A549 (cell line): ENCODE measurements around the gene VPS13D. TPM values are rescaled to one million over a fixed set of nuclear protein-coding genes. Genes with fewer than 3 reads are reported as not detected.

ENCODE experiments used
- ATAC-seq, 2 experiments: fragments of 200-7000 bp in 1 of 2; fragments of >200 bp in 1 of 2; cut with Nextera tagmentation in 1 of 2; cut with Tn5 transposase in 1 of 2; 3 replicates each; pipeline versions ENCODE4 v1.8.0 to v1.9.1; 2018 to 2020; ENCODE audit warnings: mild to moderate bottlenecking in 1 of 2, moderate library complexity in 1 of 2
- CTCF ChIA-PET: fragments of 300-600 bp; sonication (Branson Sonifier 250); formaldehyde crosslinking; extraction: SDS; loops from one replicate; lab custom pipeline; 2021; ENCODE audit warnings: antibody characterized with exemption, inconsistent platforms; lab: Yijun Ruan, JAX
- POLR2A ChIA-PET: fragments of 350-600 bp; formaldehyde crosslinking; extraction: SDS; loops from one replicate; lab custom pipeline; 2021; ENCODE audit warnings: antibody characterized with exemption, inconsistent platforms; lab: Yijun Ruan, JAX
- DNase-seq, 2 experiments: peaks; one replicate each; pipeline versions ENCODE4 v3.0.0 to v3.0.0-alpha.2; 2011 to 2016; ENCODE audit warnings: low read depth in 1 of 2, low spot score in 1 of 2
- FAIRE-seq: peaks from 2 replicates; lab custom pipeline; 2011; peaks lifted over from hg19 to GRCh38; lab: Jason Lieb, UNC
- H3K27ac ChIP-seq, 2 experiments: fragments of >200 bp; sonication (Bioruptor Twin); formaldehyde crosslinking; 3 replicates each; pipeline ENCODE4 v1.5.1; 2016 to 2017
- H3K4me1 ChIP-seq: fragments of >200 bp; sonication (Bioruptor Twin); formaldehyde crosslinking; 3 replicates; pipeline ENCODE4 v1.6.1; 2016
- H3K4me2 ChIP-seq: fragments of >200 bp; sonication (Bioruptor Twin); formaldehyde crosslinking; 3 replicates; pipeline ENCODE4 v1.6.1; 2016
- H3K4me3 ChIP-seq: fragments of >200 bp; sonication (Bioruptor Twin); formaldehyde crosslinking; 3 replicates; pipeline ENCODE4 v1.5.1; 2016
- H3K9me3 ChIP-seq: fragments of >200 bp; sonication (Bioruptor Twin); formaldehyde crosslinking; 3 replicates; pipeline ENCODE4 v1.6.1; 2016
- BHLHE40 ChIP-seq: IDR thresholded peaks from 2 replicates; pipeline ENCODE4 v1.6.1; 2012; ENCODE audit warnings: low read depth, low read length, inconsistent platforms
- CBX8 ChIP-seq: fragments of 200-600 bp; sonication (generic); IDR thresholded peaks from 2 replicates; pipeline ENCODE4 v1.6.1; 2016
- EHF ChIP-seq: fragments of 250-450 bp; sonication (Bioruptor Pico); IDR thresholded peaks from 2 replicates; pipeline ENCODE4 v1.5.0; 2020; ENCODE audit warnings: mild to moderate bottlenecking
- EHMT2 ChIP-seq: fragments of 200-600 bp; sonication (generic); IDR thresholded peaks from 2 replicates; pipeline ENCODE4 v1.6.1; 2016; ENCODE audit warnings: antibody characterized with exemption, low read depth, mild to moderate bottlenecking, moderate library complexity
- ESRRA ChIP-seq: fragments of 150-350 bp; IDR thresholded peaks from 2 replicates; pipeline ENCODE4 v1.6.1; 2014; ENCODE audit warnings: mild to moderate bottlenecking, low read length, borderline replicate concordance
- FOSB ChIP-seq: fragments of 250-450 bp; sonication (Bioruptor Pico); IDR thresholded peaks from 2 replicates; pipeline ENCODE4 v1.5.0; 2020; ENCODE audit warnings: mild to moderate bottlenecking, moderate library complexity
- FOSL2 ChIP-seq, 2 experiments: fragments of 450-650 bp in 1 of 2; fragments of >200 bp in 1 of 2; sonication (Bioruptor Twin) in 1 of 2; formaldehyde crosslinking; IDR thresholded peaks; 2 replicates each; pipeline versions ENCODE4 v1.5.0 to v1.6.1; 2016 to 2020; ENCODE audit warnings: mild to moderate bottlenecking in 1 of 2, moderate library complexity in 1 of 2
- FOXS1 ChIP-seq: fragments of 250-450 bp; sonication (Bioruptor Pico); IDR thresholded peaks from 2 replicates; pipeline ENCODE4 v1.5.0; 2020; ENCODE audit warnings: mild to moderate bottlenecking, moderate library complexity
- HDAC2 ChIP-seq: fragments of 200-600 bp; sonication (generic); IDR thresholded peaks from 2 replicates; pipeline ENCODE4 v1.6.1; 2016
- HOXA7 ChIP-seq: fragments of 250-450 bp; sonication (Bioruptor Pico); IDR thresholded peaks from 2 replicates; pipeline ENCODE4 v1.5.0; 2020; ENCODE audit warnings: mild to moderate bottlenecking, moderate library complexity
- HOXB5 ChIP-seq: fragments of 250-450 bp; sonication (Bioruptor Pico); IDR thresholded peaks from 2 replicates; pipeline ENCODE4 v1.5.0; 2020; ENCODE audit warnings: mild to moderate bottlenecking, moderate library complexity
- JUNB ChIP-seq: fragments of >200 bp; sonication (Bioruptor Twin); formaldehyde crosslinking; IDR thresholded peaks from 2 replicates; pipeline ENCODE4 v1.6.1; 2016
- MAZ ChIP-seq: fragments of 150-350 bp; IDR thresholded peaks from 2 replicates; pipeline ENCODE4 v1.6.1; 2014; ENCODE audit warnings: antibody characterized with exemption, low read depth, low read length, borderline replicate concordance
- MYC ChIP-seq: IDR thresholded peaks from 2 replicates; pipeline ENCODE4 v1.6.1; 2012; ENCODE audit warnings: mild to moderate bottlenecking, inconsistent platforms, low read length, improper control_type of control experiment, borderline replicate concordance
- NR3C1 ChIP-seq: fragments of >200 bp; sonication (Bioruptor Twin); formaldehyde crosslinking; IDR thresholded peaks from 3 replicates; pipeline ENCODE4 v1.6.1; 2017
- PHF8 ChIP-seq: fragments of 200-600 bp; sonication (generic); IDR thresholded peaks from 2 replicates; pipeline ENCODE4 v1.6.1; 2016; ENCODE audit warnings: low read depth, mild to moderate bottlenecking, antibody characterized with exemption, moderate library complexity, borderline replicate concordance
- RARB ChIP-seq: fragments of 250-450 bp; sonication (Bioruptor Pico); IDR thresholded peaks from 2 replicates; pipeline ENCODE4 v1.8.0; 2021; ENCODE audit warnings: mild to moderate bottlenecking, moderate library complexity
- TP53 ChIP-seq: fragments of 250-450 bp; sonication (Bioruptor Pico); IDR thresholded peaks from 2 replicates; pipeline ENCODE4 v1.5.0; 2021; ENCODE audit warnings: mild to moderate bottlenecking, moderate library complexity
- ZC3H11A ChIP-seq: fragments of 450-650 bp; IDR thresholded peaks from 2 replicates; pipeline ENCODE4 v1.6.1; 2014; ENCODE audit warnings: antibody characterized with exemption, mild to moderate bottlenecking
- WGBS: methylation state at CpG from one replicate; pipeline ENCODE4 v1.1.6; 2017; ENCODE audit errors: missing lambda C conversion rate; 5-methylcytosine and 5-hydroxymethylcytosine counted together
- polyA plus RNA-seq, 4 experiments: library from polyadenylated mRNA; depleted of rRNA in 3 of 4; stranded (reverse); fragments of >200 nt; fragmentation: RNase III in 1 of 4; extraction: RNeasy Plus Mini Kit Qiagen cat#74134 plus additional on column Dnase treatment in 1 of 4; gene quantifications; 2 replicates in 3 of 4; 3 replicates in 1 of 4; pipeline ENCODE4 v1.2.3, GENCODE V29; 2011 to 2017
- TF ChIP-seq, protein P1 (sequence below): fragments of 200-600 bp; sonication (generic); IDR thresholded peaks from 2 replicates; pipeline ENCODE4 v1.6.1; 2016; ENCODE audit warnings: antibody characterized with exemption, mild to moderate bottlenecking, moderate library complexity
- TF ChIP-seq, protein P2 (sequence below): IDR thresholded peaks from 2 replicates; pipeline ENCODE4 v1.6.1; 2012; ENCODE audit warnings: low read depth, borderline replicate concordance

Gene VPS13D
- polyA plus RNA-seq, 2 of the 4 experiments (the other 2 are of a cell fraction): 5.4 to 15.9 TPM

DNA sequence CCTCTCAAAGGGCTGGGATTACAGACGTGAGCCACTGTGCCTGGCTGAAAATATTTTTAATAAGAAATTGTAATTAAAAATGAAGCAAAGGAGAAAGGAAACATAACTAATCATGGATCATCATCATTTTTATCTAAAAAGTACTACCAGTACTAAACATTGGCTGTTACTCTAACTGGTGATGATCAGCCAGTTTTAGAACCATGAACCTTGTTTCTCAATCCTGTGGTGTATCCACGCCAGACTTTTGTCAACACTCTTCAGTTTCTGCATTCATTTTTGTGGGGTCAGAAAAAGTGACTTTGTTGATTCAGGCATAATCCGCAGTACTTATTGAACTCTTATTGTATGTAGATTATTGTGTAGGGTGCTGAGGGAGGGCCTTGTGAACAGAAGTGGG, 52.3 kb downstream of the VPS13D start (continued):
- TF ChIP-seq, protein P1, sequence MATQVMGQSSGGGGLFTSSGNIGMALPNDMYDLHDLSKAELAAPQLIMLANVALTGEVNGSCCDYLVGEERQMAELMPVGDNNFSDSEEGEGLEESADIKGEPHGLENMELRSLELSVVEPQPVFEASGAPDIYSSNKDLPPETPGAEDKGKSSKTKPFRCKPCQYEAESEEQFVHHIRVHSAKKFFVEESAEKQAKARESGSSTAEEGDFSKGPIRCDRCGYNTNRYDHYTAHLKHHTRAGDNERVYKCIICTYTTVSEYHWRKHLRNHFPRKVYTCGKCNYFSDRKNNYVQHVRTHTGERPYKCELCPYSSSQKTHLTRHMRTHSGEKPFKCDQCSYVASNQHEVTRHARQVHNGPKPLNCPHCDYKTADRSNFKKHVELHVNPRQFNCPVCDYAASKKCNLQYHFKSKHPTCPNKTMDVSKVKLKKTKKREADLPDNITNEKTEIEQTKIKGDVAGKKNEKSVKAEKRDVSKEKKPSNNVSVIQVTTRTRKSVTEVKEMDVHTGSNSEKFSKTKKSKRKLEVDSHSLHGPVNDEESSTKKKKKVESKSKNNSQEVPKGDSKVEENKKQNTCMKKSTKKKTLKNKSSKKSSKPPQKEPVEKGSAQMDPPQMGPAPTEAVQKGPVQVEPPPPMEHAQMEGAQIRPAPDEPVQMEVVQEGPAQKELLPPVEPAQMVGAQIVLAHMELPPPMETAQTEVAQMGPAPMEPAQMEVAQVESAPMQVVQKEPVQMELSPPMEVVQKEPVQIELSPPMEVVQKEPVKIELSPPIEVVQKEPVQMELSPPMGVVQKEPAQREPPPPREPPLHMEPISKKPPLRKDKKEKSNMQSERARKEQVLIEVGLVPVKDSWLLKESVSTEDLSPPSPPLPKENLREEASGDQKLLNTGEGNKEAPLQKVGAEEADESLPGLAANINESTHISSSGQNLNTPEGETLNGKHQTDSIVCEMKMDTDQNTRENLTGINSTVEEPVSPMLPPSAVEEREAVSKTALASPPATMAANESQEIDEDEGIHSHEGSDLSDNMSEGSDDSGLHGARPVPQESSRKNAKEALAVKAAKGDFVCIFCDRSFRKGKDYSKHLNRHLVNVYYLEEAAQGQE: no peak
- no peak for TF ChIP-seq FOSB

DNA sequence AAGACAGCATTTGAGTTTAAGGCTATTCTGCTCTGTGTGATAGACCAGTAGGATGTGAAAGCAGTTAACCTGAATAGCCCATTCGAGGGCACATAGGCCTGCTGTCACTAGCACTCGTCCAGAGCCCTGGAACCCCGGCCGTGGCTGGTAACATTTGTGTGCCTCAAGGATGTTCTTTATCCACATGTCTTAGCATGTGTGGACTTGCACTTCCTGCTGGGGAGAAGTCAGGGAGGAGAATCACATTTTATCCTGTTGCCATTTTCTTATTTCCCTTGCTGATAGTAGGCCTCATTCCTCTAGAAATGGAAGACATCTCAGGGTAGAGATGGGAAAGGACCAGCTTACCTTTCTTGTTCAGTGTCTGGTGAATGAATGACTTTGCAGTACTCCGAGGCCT, 54.7 kb downstream of the VPS13D start:
- FAIRE-seq (no peak), ATAC-seq (no peak), DNase-seq (no peak)
- Histone ChIP-seq H3K4me1 (no peaks in the 10 kb centered on the region), H3K27ac (no peak overlapping the region), H3K9me3 (no peaks in the 10 kb centered on the region), H3K4me2 (no peak overlapping the region), H3K4me3 (no peak overlapping the region)
- CTCF ChIA-PET: interaction anchor here (1.3 to 1.7 kb wide), 2 partner anchors 12 to 159 kb away, joined by 5 read pairs; no protein-coding TSS in a partner anchor
- TF ChIP-seq ESRRA: no peak
- TF ChIP-seq BHLHE40: no peak
- WGBS: 92% methylated on average over 5 of the region's 5 CpGs
- POLR2A ChIA-PET: no interaction called here

DNA sequence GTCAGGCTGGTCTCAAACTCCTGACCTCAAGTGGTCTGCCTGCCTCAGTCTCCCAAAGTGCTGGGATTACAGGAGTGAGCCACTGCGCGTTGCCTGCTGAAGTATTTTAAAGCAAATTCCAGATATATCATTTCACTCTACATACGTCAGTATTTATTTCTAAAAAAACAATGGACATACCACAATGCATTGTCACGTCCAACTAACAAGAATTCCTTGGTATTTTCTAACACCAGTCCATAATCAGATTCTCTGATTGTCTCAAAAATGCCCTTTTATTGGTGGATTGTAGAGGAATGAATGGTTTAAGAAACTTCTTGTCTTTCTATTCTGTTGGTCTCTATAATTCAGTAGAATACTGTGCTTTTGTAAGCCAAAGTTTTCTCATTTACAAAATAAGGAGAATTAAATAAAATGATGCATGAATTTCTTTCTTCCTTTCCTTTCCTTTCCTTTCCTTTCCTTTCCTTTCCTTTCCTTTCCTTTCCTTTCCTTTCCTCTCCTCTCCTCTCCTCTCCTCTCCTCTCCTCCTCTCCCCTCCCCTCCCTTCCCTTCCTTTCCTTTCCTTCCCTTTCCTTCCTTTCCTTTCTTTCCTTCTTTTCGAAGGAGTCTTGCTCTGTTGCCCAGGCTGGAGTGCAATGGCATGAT, 55.8 kb downstream of the VPS13D start:
- 88% methylated on average over 5 of the region's 5 CpGs for WGBS
- no peak for FAIRE-seq
- Histone ChIP-seq H3K4me2 (no peak overlapping the region), H3K4me1 (no peaks in the 10 kb centered on the region), H3K27ac (no peak overlapping the region), H3K4me3 (no peak overlapping the region), H3K9me3 (no peaks in the 10 kb centered on the region)
- CTCF ChIA-PET: no interaction called here
- no peak for DNase-seq
- POLR2A ChIA-PET: no interaction called here
- ATAC-seq: no peak
- TF ChIP-seq CBX8: no peak
- no peak for TF ChIP-seq HDAC2
- TF ChIP-seq NR3C1: no peak

- Histone ChIP-seq H3K4me2 (no peak overlapping the region), H3K9me3 (no peaks in the 10 kb centered on the region), H3K27ac (no peak overlapping the region)
- no peak for ATAC-seq
- WGBS: 80% methylated on average over 3 of the region's 3 CpGs
- TF ChIP-seq RARB (CRISPR knock-in tag) (no peak), EHF (CRISPR knock-in tag) (no peak), FOSL2 (IDR thresholded peaks at IDR 0.05) (no peak), FOSL2 (CRISPR knock-in tag; IDR thresholded peaks at IDR 0.05) (no peak)
- TF ChIP-seq, all 56 proteins: peak for 0
- CTCF ChIA-PET: interaction anchor here (1.7 to 2.8 kb wide), 2 partner anchors 9 to 12 kb away, joined by 4 to 11 read pairs; no protein-coding TSS in a partner anchor
- DNase-seq (no peak), FAIRE-seq (no peak)
- POLR2A ChIA-PET: no interaction called here
- no peaks in the 10 kb centered on the region for H3K4me1 ChIP-seq
- H3K4me3 ChIP-seq: no peak overlapping the region
These were observed 58.0 kb downstream of the VPS13D start for GRCh38 chr1:12287869-12288268.

DNA sequence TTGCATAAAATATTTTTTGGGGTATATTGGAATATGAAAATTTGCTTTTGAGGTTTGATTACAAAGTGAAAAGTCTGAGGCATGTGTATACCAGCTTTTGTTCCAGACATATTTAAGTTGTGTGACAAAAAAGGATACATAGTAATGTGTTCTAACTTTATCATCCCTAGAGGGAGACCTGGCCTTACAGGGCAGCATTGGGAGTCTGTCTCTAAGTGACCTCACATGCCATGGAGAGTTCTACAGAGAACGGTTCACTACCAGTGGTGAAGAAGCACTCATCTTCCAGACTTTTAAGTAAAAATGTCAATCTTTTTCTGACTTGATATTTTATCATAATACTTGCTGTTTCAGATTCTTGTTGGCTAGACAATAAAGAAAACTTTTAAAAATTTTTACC, 61.0 kb downstream of the VPS13D start:
- no peak overlapping the region for H3K27ac ChIP-seq
- H3K9me3 ChIP-seq: no peaks in the 10 kb centered on the region
- 90% methylated on average over 1 of the region's 1 CpG for WGBS
- ChIA-PET CTCF (interaction anchor here (1.1 to 2.0 kb wide), 3 partner anchors 10 to 489 kb away, joined by 3 to 7 read pairs (median 3); no protein-coding TSS in a partner anchor), POLR2A (no interaction called here)
- H3K4me1 ChIP-seq: no peaks in the 10 kb centered on the region
- no peak overlapping the region for H3K4me2 ChIP-seq
- FAIRE-seq: no peak
- no peak overlapping the region for H3K4me3 ChIP-seq
- DNase-seq: no peak
- no peak for ATAC-seq
- TF ChIP-seq PHF8: no peak
- TF ChIP-seq, protein P1: no peak
- no peak for TF ChIP-seq HOXB5
- no peak for TF ChIP-seq EHMT2
- no peak for TF ChIP-seq HOXA7 (CRISPR knock-in tag)
- no peak for TF ChIP-seq FOXS1 (CRISPR knock-in tag)
- TF ChIP-seq MYC: no peak
- TF ChIP-seq JUNB: no peak
- TF ChIP-seq ZC3H11A: no peak
- TF ChIP-seq MAZ: no peak
- TF ChIP-seq, protein P2, sequence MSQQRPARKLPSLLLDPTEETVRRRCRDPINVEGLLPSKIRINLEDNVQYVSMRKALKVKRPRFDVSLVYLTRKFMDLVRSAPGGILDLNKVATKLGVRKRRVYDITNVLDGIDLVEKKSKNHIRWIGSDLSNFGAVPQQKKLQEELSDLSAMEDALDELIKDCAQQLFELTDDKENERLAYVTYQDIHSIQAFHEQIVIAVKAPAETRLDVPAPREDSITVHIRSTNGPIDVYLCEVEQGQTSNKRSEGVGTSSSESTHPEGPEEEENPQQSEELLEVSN: no peak
- no peak for TF ChIP-seq TP53 (CRISPR knock-in tag)
